Stimulated activated CD8-positive, alpha-beta memory T cell treated with anti-CD3 and anti-CD28 coated beads, Interleukin-15, amount 100 ng/mL, for 4 hours (primary cell): Measurements from ENCODE around the gene DBNDD2.

Source experiments
- DNase-seq, 2 donors: peaks; one replicate each; pipeline ENCODE4 v3.0.0-alpha.2; 2020; ENCODE audit warnings: low read depth in 2 of 2

DBNDD2 gene, protein sequence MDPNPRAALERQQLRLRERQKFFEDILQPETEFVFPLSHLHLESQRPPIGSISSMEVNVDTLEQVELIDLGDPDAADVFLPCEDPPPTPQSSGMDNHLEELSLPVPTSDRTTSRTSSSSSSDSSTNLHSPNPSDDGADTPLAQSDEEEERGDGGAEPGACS

DNA sequence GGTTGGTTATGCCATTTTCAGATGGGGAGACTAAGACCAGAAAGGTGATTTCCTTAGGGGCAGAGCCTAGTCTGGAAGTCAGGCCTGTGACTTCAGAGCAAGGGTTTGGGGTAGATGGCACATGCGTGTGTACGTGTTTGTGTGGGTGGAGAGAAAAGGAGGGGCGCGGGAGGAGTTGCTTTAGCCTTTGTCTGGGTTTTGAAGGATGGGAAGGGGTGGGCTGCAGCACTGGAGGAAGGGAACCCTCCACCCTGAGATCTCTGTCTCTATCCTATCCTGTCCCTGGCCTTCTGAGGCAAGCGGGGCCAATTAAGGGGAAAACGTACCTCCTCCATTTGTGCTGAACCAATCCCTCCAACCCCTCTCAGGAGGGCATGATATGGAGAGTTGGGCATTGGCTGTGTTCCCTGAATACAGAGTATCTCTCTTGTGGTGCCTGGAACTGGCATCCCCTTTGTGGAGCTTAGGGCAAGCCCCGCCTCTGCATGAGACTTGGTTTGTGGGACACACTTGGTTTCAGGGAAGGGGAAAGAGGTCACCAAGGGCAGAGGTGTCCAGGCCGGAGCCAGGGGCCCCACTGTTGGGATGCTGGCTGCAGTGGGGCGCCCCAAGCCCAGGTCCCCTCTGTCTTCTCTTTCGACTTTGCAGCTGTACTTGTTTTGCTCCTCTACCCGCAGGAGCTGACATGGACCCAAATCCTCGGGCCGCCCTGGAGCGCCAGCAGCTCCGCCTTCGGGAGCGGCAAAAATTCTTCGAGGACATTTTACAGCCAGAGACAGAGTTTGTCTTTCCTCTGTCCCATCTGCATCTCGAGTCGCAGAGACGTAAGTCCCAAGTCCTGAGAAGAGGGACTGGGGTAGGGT, at the start of gene DBNDD2:
Gene DBNDD2, plus strand, starts transcription at position 507 of the 863 bp plus-strand sequence. Its CDS starts 179 bp downstream, at position 686.
- DNase-seq, result no peak

DNA sequence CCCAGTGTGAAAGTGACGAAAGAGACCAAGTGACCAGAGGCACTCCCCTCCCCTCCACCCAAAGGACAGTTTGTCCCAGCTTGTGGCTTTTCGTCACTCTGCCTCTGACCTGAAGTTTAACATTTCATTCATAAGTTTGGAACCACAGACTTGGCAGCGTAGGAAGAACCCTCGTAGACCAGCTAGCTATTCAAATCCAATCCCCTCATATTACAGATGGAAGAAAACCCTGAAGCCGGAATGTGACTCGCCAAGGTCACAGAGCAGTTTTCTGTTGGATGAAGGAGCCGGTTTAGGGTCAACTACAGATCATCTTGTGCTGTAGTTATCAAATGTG, 49.1 kb upstream of the DBNDD2 start:
- no peak for DNase-seq

DNA sequence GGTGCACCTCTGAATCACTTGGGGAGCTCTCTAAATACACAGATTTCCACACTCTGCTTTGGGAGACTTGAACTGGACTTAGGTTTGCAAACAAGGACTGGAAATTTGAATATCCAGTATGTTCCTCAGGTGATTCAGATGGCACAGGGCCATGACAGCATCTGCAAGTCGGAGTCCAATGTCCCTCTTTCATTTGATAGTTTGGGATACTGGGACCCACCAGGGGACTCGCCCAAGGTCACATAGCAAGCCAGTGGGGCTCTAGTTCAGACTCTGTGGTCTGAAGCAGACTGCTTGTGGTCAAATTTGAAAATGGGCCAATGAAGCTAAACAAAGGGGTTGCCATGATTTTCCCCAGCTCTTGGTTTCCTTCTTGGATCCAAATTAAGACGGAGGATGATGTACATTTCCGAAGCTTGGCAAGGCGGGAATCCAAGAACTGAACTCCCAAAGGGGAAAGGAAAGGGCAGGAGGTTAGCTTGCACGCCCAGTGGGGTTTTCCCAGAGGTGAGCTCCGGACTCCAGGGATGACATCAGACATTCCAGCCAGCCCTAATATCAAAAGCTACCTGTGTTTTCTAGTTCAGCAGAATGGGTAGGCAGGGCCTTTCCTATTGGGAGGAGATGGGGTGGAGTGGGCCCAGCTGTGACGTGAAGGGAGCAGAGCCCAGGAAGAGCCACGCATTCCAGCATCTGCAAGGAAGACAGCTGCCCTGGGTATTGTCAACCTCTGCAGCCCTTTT, 48.5 kb upstream of the DBNDD2 start:
- DNase-seq, result no peak

DNA sequence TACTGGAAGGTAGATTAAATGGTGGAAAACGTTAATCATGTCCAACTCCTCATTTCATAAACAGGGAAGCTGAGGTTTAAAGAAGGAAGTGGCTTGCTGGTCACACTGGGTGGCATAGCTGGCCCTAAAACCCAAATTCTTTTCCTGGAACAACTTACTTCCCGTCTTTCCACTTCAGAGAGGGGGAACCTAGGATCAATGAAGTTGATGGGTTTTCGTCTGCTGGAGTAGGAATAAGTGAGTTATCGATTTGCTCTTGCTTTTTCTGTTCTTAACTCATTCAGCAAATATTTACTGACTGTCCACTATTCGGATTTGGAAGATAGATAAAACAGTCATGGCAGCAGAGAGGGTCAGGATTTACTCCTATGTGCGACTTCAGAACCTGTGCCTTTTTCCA, 46.3 kb upstream of the DBNDD2 start:
- no peak for DNase-seq

DNA sequence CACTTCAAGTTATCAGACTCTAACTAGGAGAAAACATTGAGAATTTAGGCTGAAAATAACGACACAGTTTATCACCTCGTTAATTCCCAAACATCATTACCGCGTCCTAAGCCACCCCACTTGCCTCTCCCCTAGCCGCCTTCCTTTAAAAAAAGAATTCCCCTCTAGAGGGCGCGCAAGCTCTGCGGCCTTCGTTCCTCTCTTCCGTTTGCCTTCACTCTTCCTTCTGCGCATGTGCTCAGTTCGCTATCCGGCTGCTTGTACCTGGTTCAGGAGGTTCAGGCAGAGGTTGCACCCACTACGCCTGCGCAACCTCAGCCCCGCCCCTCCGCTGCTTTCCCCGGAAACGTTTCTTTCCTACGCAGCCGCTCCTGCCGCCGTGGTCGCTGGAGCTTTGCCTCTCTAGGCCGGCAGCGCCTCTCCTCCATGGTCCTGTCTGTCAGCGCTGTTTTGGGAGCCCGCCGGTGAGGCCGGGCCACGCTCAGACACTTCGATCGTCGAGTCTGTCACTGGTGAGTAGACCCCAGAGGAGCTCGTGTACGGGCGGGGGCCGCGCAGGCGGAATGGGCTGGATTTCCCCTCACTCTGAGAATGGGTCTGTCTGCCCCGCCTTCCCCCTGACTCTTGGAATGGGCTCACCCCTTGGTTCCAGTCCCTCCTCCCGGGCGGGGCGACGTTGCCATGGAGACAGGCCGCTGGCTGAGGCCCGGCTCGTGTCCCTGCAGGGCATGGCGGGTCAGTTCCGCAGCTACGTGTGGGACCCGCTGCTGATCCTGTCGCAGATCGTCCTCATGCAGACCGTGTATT, 45.1 kb upstream of the DBNDD2 start, which contains the start of gene SYS1:
Gene SYS1, plus strand, starts transcription at position 353 of the 807 bp plus-strand sequence. Its CDS starts 376 bp downstream, at position 729.
- peak; percentile 97 to 98 for DNase-seq

DNA sequence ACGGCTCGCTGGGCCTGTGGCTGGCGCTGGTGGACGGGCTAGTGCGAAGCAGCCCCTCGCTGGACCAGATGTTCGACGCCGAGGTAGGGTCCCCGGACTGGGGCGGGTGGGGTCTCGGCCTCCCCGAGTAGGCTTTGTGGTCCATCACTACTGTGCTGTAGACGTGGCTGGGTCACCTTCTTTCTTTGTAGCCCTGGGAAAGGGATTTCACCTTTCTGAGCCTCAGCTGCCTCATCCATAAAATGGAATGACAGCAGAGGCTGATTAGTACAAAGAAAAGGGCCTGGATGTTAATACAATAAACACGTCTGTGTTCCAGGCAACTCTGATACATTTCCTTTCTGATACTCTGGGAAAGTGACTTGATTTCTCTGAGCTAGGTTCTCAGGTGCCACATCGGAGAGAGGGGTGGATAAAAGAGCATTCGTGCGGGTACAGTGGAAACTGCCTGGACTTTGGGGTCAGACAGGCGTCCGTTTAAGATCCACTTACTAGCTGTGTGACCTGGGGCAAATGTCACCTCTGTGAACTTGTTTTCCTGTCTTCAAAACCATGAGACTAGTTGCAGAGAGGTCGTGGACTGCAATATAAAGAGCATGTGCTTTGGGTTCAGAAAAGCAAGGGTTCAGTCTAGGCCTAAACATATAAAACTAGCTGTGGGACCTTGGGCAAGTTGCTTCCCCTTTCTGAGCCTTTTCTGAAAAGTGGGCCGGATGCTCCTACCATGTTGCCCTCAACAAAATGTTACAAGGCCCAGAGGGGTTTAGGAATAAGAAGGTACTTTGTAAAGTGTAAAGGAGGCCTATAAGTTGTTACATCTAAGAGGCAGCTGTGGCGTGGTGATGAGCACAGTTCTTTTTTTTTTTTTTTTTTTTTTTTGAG, 44.2 kb upstream of the DBNDD2 start:
- no peak for DNase-seq

DNA sequence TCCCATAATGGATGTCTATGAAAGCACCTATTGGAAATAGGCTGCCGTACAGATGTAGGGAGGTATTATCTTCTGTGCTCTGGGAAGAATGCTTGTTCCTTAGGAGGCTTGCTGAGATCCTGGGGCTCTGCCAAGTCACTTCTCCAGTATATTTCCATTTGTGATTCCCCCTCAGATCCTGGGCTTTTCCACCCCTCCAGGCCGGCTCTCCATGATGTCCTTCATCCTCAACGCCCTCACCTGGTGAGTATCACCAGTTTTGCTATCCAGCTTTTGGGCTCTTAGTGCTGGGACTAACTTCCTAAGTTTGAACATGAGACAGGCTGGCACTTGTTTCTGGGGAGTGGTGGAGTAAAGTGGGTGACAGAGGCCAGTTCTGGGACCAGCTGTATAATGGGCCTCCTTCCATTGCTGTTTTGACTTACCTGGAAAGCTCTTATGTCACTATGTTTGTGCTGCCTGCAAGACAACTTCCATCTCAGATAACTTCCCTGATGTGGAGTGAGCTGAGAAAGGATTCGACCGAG, 42.6 kb upstream of the DBNDD2 start:
- DNase-seq, result no peak

DNA sequence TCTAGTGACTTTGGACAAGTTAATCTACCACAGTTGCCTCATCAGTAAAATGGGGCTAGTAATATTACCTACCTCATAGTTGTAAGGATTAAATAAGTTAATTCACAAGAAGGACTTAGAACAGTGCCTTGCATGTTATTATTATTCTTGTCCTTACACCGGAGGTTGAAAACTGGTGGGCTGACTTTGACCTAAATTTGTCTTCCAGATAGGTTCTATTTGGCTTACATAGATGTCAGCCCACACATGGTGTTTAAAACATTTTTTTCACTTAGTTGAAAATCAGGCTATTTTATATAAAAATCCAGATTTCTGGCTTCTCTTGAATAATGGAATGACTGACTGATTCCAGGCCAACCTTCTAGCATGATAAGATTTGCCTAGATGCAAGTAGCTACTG, 41.9 kb upstream of the DBNDD2 start:
- DNase-seq, result no peak

DNA sequence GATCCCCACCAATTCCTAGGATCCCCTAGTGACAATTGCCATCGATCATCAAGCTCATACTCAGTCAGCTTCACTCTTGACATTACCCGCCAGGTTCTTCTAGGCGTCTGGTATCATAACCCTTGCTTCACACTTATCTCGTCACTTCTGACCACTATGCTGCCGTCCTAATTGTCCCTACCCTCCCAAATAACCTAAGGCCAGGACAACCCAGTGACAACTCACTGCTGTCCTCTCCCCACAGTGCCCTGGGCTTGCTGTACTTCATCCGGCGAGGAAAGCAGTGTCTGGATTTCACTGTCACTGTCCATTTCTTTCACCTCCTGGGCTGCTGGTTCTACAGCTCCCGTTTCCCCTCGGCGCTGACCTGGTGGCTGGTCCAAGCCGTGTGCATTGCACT, 41.5 kb upstream of the DBNDD2 start:
- DNase-seq, result no peak

DNA sequence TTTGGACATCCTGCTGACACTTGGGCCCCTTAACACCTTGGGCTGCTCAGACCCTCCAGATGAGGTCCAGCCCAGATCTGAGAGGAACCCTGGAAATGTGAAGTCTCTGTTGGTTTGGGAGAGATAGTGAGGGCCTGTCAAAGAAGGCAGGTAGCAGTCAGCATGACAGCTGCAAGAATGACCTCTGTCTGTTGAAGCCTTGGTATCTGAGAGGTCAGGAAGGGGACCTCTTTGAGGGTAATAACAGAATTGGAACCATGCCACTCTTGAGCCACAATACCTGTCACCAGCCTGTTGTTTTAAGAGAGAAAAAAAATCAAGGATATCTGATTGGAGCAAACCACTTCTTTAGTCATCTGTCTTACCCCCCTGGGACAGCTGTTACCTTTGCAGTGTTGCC, 41.0 kb upstream of the DBNDD2 start:
- no peak for DNase-seq

DNA sequence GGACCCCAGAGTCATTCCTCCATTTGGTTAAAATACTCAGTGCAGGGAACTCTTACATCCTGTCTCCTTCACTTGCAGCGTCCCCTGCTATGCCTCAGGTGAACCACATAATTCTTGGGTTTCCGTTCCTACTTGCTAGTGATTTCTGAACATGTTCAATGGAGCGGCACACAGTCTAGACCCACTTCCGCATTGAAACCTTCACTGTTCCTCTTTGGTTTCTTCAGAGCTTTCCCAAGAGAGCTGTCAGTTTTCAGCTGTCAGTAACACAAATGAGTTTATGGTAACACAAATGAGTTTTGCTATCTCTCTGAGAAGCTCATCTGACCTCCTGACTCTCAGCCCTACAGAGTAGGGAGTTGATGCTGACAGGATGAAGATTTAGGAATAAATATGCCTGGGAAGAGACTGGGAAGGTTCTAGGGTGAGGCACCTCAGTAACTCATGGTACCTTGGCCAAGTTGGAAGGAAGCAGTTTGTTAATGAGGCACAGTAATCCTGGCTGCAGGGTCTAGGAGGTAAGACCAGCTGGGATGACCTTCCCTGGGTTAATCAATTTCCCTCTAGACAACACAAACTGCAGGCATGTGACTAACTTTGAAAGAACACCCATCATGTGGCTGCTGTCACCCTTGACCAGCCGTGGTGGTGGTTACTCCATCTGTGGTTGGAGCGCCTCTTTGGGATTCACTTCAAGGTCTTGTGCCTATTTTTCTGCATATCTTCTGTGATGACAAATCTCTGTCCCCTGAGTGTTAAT, 39.7 kb upstream of the DBNDD2 start:
- no peak for DNase-seq

DNA sequence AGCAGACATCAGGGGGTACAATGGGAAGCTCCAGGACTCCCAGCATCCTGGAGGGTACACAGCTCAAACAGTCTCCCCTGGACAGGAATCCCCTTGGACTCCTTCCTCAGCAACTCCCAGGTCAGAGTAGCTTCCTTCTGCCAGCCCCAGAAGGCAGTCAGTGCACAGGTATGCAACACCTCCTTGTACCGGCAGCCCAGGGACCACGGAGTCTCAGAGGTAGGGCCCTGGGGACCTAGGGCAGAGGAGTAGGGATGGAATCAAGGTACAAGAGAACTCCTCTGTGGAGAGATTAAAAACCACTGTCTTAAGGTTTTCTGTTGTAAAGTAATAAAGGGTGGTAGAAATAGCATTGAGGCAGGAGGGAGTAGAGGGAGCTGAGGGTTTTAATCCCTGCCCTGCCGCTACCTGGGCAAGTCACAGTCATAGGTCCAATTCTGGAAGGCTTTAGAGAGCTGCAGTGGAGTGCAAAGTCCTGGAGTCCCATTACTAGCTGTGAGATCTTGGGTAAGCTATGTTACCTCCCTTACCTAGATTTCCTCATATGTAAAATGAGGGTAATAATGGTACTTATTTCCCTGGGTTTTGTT, 37.4 kb upstream of the DBNDD2 start:
- no peak for DNase-seq

DNA sequence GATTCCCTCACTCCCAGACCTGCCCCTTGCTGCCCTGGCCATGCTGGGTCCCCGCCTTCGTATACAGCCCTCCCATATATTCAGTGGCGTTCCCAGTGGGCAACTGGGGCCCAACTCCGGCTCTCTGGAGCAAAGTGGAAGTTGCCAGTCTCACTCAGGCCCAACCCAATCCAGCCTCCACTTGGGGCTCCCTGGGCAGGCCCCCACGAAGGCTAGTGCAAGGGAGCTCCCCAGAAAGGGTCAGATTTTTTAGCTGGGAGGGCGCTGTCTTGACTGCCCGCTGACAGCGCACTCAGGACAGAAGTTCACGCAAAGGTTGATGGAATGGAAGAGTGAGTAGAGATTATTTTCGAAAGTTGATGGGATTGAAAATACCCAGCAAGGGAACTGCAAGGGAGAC, 35.8 kb upstream of the DBNDD2 start:
- DNase-seq, result no peak

DNA sequence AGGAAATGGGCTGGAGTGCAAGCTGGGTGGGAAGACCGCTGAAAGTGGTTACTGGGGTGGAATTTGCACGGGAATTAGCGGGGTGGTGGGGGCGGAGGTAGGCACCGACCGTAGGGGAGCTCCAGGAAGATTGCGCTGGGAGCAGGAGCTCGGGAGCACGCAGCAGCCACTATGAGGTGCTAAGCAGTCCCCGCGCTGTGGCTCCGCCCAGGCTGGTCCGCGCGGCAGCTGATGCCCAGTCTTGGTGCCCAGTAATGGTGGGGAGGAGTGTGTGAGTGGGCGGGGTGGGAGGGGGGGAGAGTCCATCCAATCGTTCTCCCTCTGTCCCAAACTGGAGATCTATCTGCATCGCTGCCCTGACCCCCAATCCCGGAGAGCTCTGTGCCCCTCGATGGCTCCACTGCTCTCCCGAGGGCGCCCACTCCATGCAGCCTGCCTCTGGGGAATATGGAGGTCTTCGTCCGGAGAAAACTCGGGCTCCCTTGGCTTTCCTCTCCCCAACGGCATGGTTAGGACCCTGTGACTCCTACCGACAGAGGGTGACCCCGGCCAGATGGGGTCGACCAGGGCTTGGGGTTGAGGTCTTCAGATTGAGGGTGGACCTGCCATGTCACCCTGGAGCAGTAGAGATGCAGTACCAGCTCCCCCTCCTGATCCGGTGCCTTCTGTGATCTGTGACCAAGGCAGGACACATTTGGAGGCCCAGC, 35.3 kb upstream of the DBNDD2 start:
- no peak for DNase-seq

DNA sequence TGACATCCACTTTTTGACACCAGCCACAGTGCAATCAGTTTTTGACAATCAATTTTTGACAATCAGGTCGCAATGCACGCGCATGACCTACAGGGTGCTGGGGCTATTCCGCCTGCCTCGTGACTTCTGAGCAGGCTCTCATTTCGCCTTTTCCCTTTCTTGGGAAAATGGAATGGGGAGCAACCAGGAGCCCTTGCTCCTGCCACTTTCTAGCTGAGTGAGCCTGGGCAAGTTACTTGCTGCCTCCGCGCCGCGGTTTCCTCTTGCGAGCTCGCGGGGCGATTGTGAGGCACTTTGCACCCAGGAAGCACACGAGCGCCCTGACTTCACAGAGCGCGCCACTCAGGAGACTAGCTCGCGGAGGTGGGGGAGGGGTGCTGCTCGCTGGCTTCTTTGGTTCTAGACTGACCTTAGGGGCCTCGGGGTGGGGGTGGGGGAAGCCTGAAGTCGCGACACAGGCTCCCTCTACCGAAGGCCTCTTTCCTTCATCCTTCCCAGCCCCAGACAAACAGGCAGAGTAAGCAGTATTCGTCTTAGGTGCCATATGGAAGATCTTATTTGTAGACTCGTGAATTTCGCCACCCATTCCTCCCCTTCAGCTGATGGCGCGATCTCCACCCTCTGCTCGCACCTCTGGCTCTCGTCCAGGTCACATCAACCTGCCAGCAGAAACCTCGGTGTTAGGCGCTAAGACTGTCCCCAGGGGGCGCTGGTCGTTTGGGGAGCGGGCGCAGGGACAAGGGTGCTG, 34.6 kb upstream of the DBNDD2 start:
- peak; percentile 69 to 76 for DNase-seq

DNA sequence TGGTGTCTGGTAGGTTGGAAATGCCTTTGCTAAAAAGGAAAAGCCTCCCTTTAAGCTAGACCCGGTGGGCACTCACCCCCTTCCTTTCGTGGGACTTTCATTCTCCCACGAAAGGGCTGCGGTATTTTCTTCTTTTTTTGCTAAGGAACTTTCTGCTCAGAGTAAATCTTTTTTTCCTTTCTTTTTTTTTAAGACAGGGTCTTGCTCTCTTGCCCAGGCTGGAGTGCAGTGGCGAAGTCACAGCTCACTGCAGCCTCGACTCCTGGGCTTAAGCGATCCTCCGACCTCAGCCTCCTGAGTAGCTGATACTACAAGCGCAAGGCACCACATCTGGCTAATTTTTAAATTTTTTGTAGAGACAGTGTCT, 34.0 kb upstream of the DBNDD2 start:
- DNase-seq, result no peak

DNA sequence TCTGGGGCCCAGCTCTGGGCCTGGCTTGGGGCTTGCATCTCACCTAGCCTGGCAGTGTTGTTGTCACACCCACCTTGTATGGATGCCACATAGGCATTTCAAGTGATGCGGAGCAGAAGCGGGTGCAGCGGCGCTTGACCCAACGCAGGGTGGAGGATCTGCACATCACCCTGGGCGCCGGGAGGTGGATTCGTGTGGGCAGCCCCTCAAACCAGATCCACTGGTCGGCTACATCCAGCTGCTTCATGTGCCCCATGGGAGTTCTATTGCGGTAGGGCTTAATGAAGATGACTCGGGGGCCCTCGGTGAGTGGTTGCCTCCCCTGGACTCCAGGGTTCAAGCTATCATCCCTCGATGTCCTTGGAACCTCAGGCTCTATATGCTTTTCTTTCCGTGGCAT, 33.1 kb upstream of the DBNDD2 start:
- DNase-seq, result no peak

DNA sequence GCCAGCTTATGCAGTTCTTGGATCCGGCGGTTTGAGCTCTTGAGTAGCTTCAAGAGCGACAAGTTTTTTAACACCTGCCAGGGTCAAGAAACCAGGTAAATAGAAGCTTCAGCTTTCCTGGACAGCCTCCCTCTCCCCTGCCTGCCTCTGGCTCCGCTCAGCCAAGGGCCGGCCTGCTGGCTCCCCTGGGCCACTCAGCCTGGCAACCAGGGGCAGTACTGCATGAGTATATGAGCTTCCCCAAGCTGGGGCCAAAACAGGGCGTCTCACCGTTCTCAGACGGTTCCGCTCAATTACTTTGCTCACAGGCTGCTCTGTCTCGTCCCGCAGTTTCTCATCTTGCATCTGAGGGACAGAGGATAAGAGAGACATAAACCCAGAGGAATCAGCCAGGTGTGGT, 30.8 kb upstream of the DBNDD2 start:
- DNase-seq, result no peak
